Hepatocyte (in vitro differentiated cells): ENCODE measurements around the gene PNPLA1.

Experiments used
- EZH2 ChIP-seq: fragments of 200-600 bp; sonication (generic); IDR thresholded peaks from 2 replicates; pipeline ENCODE4 v1.6.1; 2016; ENCODE audit warnings: antibody characterized with exemption, mild to moderate bottlenecking, borderline replicate concordance
- EZH2phosphoT487 ChIP-seq: fragments of 200-600 bp; sonication (generic); IDR thresholded peaks from one replicate; pipeline ENCODE4 v1.6.1; 2018; ENCODE audit warnings: antibody characterized with exemption, mild to moderate bottlenecking, low read depth, moderate library complexity; ENCODE audit not compliant: unreplicated experiment, severe bottlenecking
- TF ChIP-seq, protein P1 (sequence below): fragments of 200-600 bp; sonication (generic); IDR thresholded peaks from 2 replicates; pipeline ENCODE4 v1.5.1; 2016; ENCODE audit warnings: antibody characterized with exemption, mild to moderate bottlenecking; ENCODE audit not compliant: poor library complexity

DNA sequence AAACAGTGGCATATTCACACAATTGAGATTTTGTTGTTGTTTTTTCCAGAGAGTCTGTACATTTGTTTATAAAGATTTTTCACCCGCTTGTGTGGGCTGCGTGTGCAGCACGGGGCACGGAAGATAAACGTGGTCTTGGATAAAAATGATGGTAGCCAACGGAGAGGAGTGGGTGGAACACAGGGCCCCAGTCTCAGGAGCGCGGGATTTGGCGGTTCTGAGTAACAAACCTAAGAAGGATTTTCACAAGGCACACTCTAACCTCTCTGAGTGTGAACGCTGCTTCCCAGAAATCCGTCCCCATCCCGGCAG lies 70.4 kb downstream of the PNPLA1 start:
- TF ChIP-seq, protein P1, sequence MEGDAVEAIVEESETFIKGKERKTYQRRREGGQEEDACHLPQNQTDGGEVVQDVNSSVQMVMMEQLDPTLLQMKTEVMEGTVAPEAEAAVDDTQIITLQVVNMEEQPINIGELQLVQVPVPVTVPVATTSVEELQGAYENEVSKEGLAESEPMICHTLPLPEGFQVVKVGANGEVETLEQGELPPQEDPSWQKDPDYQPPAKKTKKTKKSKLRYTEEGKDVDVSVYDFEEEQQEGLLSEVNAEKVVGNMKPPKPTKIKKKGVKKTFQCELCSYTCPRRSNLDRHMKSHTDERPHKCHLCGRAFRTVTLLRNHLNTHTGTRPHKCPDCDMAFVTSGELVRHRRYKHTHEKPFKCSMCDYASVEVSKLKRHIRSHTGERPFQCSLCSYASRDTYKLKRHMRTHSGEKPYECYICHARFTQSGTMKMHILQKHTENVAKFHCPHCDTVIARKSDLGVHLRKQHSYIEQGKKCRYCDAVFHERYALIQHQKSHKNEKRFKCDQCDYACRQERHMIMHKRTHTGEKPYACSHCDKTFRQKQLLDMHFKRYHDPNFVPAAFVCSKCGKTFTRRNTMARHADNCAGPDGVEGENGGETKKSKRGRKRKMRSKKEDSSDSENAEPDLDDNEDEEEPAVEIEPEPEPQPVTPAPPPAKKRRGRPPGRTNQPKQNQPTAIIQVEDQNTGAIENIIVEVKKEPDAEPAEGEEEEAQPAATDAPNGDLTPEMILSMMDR: no peak
- TF ChIP-seq EZH2: no peak
- no peak for TF ChIP-seq EZH2phosphoT487
